Activated T-cell treated with anti-CD3 and anti-CD28 coated beads, Interleukin-2, amount 50 U/mL, for 72 hours (primary cell): ENCODE measurements around the gene SAPCD1. TPM values are rescaled to one million over a fixed set of nuclear protein-coding genes. Genes with fewer than 3 reads are reported as not detected.

Experiments
- ATAC-seq, 2 donors: fragments of 150-1000 bp; cut with Tn5 transposase; replicated peaks in 1 of 2; 2 replicates each; pipeline ENCODE4 v1.10.0; 2021; ENCODE audit warnings: moderate library complexity in 2 of 2, mild to moderate bottlenecking in 1 of 2
- DNase-seq, 2 donors: peaks; one replicate each; pipeline ENCODE4 v3.0.0; 2021 to 2022; ENCODE audit warnings: mixed read lengths in 1 of 2
- H3K27ac Mint-ChIP-seq: one replicate; pipeline ENCODE4 v1.8.0; 2022; ENCODE audit warnings: mild to moderate bottlenecking, moderate library complexity, mixed read lengths
- H3K27me3 Mint-ChIP-seq: one replicate; pipeline ENCODE4 v1.8.0; 2022; ENCODE audit warnings: low read depth, mixed read lengths
- H3K36me3 Mint-ChIP-seq, 2 donors: one replicate each; pipeline ENCODE4 v1.8.0; 2022; ENCODE audit warnings: mixed read lengths in 2 of 2, mild to moderate bottlenecking in 1 of 2; ENCODE audit not compliant: insufficient read depth in 2 of 2
- H3K4me1 Mint-ChIP-seq: one replicate; pipeline ENCODE4 v1.8.0; 2022; ENCODE audit warnings: low read depth, mixed read lengths
- H3K4me3 Mint-ChIP-seq, 2 donors: one replicate each; pipeline ENCODE4 v1.8.0; 2022; ENCODE audit warnings: mild to moderate bottlenecking in 2 of 2, mixed read lengths in 2 of 2, moderate library complexity in 2 of 2
- H3K9me3 Mint-ChIP-seq, 2 donors: one replicate each; pipeline ENCODE4 v1.8.0; 2022; ENCODE audit warnings: mixed read lengths in 2 of 2
- total RNA-seq, 2 donors: library from RNA; stranded (reverse); gene quantifications; one replicate each; pipeline ENCODE4 v1.2.3, GENCODE V29; 2022

SAPCD1 gene
- total RNA-seq, 2 donors from 2014 or later, result 15.7 to 18.0 TPM

DNA sequence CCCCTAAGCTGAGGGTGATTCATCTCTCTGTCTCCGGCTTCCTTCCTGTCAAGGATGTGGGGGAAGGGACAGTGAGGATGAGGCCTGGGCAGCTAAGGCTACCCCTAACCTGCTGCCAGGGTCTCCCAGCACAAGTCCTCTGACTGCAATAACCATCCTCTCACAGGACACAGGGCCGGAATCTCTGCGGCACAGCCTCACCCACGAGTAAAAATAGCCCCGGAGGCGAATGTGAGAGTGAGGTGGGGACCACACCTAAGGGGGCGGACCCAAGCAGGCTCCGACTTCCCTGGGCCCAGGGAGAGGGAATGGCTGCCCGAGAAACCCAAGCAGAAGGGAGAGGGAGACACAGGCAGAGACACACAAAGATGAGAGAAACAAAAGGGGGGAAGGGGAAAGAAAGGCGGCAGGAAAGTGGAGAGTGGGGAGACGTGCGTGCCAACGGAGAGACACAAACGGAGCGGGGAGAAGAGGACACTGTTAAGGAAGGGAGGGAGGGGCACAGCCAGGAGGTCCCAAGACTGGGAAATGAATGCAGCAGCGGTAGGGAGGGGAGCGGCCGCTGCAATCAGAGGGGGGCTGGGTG lies 27.5 kb upstream of the SAPCD1 start:
- Mint-ChIP-seq H3K27me3 (no peaks in the 10 kb centered on the region), H3K4me1 (peaks cover 61% of the 10 kb centered on the region), H3K4me3 (peak overlapping the region; percentile 89 to 98), H3K27ac (peak overlapping the region; percentile 83), H3K9me3 (no peaks in the 10 kb centered on the region), H3K36me3 (peaks cover 18 to 34% of the 10 kb centered on the region in 2 donors)
- peak in 1 of 2 donors; percentile 4 for ATAC-seq
- DNase-seq, result peak; percentile 72 to 74

GRCh38 chr6:31736021-31736767 lies 26.3 kb upstream of the SAPCD1 start, which contains the start of gene CLIC1:
Gene CLIC1 (minus strand): TSS chr6:31736530. CDS start chr6:31736300, 230 bp downstream.
- H3K4me1 Mint-ChIP-seq, result peaks cover 63% of the 10 kb centered on the region
- peak; percentile 46 to 53 for ATAC-seq
- peak within 1 kb of the TSS; percentile 83 for H3K27ac Mint-ChIP-seq
- no peaks in the 10 kb centered on the region for H3K9me3 Mint-ChIP-seq
- H3K4me3 Mint-ChIP-seq, result peak within 1 kb of the TSS; percentile 89 to 98
- peak; percentile 86 to 87 for DNase-seq
- H3K27me3 Mint-ChIP-seq, result no peaks in the 10 kb centered on the region
- peaks cover 20 to 34% of the 10 kb centered on the region in 2 donors for H3K36me3 Mint-ChIP-seq

DNA sequence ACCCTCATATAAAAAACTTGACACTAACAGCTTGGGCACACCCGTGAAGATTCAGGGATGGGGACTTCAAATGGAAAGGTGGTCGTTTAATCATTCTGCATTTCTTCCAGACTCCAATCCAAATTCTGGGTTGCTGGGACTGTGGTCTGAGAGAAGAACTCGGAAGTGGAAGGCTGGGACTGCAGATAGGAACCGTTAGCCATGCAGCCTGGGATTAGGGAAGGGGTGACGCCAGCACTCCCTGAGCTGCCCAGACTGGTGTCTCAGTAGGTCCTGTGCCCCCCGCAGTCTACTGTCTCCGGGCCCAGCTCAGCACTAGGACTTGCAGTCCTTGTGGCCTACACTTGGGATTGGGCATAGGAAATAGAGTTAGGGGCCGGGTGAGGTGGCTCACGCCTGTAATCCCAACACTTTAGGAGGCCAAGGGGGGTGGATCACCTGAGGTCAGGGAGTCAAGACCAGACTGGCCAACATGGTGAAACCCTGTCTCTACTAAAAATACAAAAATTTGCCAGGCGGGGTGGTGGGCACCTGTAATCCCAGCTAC lies 25.6 kb upstream of the SAPCD1 start:
- DNase-seq, result no peak
- ATAC-seq, result no peak
- H3K27ac Mint-ChIP-seq, result peak overlapping the region; percentile 83
- no peaks in the 10 kb centered on the region for H3K27me3 Mint-ChIP-seq
- H3K4me1 Mint-ChIP-seq, result peaks cover 69% of the 10 kb centered on the region
- no peaks in the 10 kb centered on the region for H3K9me3 Mint-ChIP-seq
- H3K4me3 Mint-ChIP-seq, result peak overlapping the region; percentile 89 to 98
- H3K36me3 Mint-ChIP-seq, result peaks cover 18 to 35% of the 10 kb centered on the region in 2 donors

GRCh38 chr6:31737315-31737990 lies 25.0 kb upstream of the SAPCD1 start:
- Mint-ChIP-seq H3K27ac (peak overlapping the region; percentile 83), H3K9me3 (no peaks in the 10 kb centered on the region), H3K27me3 (no peaks in the 10 kb centered on the region), H3K36me3 (peaks cover 18 to 37% of the 10 kb centered on the region in 2 donors), H3K4me1 (peaks cover 69% of the 10 kb centered on the region), H3K4me3 (peak overlapping the region; percentile 89 to 98)
- no peak for DNase-seq
- no peak for ATAC-seq

DNA sequence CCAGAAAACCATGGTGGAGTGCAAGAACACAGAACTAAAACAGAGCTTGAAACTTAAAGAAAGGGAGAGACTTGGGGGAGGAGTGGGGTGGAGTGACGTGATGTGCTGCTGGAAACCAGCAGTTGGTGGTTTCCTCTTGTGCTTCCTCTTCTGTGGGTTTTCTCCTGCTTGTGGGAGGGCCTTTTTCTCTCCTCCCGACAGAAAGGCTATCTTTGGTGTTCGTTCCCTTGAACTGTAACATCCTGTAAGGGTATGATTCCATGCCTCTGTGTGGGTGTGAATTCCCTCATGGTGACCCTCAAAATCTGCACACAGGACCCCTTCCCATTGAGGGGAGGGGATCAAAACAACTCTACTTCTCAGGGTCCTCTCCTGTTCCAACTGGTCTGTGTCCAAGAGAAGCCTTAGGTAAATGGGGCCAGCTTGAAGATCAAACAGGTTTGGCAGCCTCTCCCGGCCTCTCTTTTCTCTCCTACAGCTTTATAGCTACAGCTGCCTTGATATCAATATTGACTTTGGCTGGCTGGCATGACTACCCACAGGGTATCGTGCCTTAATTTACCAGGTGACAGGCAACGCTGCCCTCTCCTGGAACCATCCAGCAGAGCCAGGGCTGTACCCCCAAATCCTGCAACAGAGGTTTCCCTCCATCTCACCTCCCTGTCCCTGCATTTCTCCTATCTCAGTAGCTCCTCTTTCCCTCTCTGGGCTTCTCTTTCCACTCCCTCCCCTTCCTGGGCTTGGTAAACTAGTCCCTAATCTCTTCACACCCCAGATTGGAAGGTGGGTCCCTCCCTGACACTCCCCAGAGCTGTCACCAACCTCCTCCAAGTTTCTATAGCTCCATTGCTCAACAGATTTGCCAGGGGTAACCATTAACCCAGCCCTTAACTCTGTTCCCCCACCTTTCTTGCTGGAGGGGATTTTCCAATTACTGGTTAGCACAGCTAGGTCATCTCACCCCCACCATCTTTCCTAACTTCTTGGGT lies 24.2 kb upstream of the SAPCD1 start:
- DNase-seq (peak; percentile 57 to 64), ATAC-seq (peak in 1 of 2 donors; percentile 18)
- Mint-ChIP-seq H3K9me3 (no peaks in the 10 kb centered on the region), H3K27me3 (no peaks in the 10 kb centered on the region), H3K36me3 (peaks cover 22 to 41% of the 10 kb centered on the region in 2 donors), H3K27ac (peak overlapping the region; percentile 83), H3K4me3 (peak overlapping the region; percentile 89 to 98), H3K4me1 (peaks cover 65% of the 10 kb centered on the region)

- peak within 1 kb of the TSS; percentile 93 for H3K27ac Mint-ChIP-seq
- DNase-seq (peak; percentile 96 to 98), ATAC-seq (peak; percentile 87 to 91)
- no peaks in the 10 kb centered on the region for H3K27me3 Mint-ChIP-seq
- peaks cover 51% of the 10 kb centered on the region for H3K4me1 Mint-ChIP-seq
- H3K9me3 Mint-ChIP-seq, result no peaks in the 10 kb centered on the region
- H3K36me3 Mint-ChIP-seq, result peaks cover 20 to 43% of the 10 kb centered on the region in 2 donors
- H3K4me3 Mint-ChIP-seq, result peak within 1 kb of the TSS; percentile 89 to 98
These were observed 22.6 kb upstream of the SAPCD1 start, which contains the start of gene MSH5 for GRCh38 chr6:31739639-31740396. Gene MSH5 (plus strand): TSS chr6:31740005. CDS start chr6:31740467, 462 bp downstream.

GRCh38 chr6:31740397-31741223 lies 21.8 kb upstream of the SAPCD1 start:
- no peaks in the 10 kb centered on the region for H3K27me3 Mint-ChIP-seq
- no peak for DNase-seq
- no peaks in the 10 kb centered on the region for H3K9me3 Mint-ChIP-seq
- peak overlapping the region; percentile 93 for H3K27ac Mint-ChIP-seq
- peak overlapping the region; percentile 89 to 98 for H3K4me3 Mint-ChIP-seq
- peaks cover 57% of the 10 kb centered on the region for H3K4me1 Mint-ChIP-seq
- no peak for ATAC-seq
- peaks cover 16 to 41% of the 10 kb centered on the region in 2 donors for H3K36me3 Mint-ChIP-seq

GRCh38 chr6:31741815-31742214 lies 20.6 kb upstream of the SAPCD1 start:
- Mint-ChIP-seq H3K4me1 (peaks cover 52% of the 10 kb centered on the region), H3K4me3 (peak overlapping the region; percentile 5 to 42), H3K27ac (no peak overlapping the region), H3K36me3 (peaks cover 13 to 31% of the 10 kb centered on the region in 2 donors), H3K9me3 (no peaks in the 10 kb centered on the region), H3K27me3 (no peaks in the 10 kb centered on the region)
- ATAC-seq (no peak), DNase-seq (no peak)

DNA sequence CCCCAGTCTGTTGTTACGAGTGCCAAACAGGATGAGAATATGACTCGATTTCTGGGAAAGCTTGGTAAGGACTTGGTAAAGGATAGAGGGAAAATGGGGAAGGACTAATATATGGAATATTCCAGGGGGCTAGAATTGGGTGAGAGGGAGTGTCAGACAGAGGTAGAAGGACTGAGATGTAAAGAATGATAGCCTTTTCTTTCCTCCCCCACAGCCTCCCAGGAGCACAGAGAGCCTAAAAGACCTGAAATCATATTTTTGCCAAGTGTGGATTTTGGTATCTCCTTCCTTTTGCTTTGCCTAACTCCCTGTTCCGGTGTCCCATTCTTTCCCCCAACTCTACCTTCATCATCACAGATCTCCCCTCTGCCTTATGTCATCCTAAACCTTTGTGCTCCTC lies 19.6 kb upstream of the SAPCD1 start:
- no peak overlapping the region for H3K27ac Mint-ChIP-seq
- H3K4me1 Mint-ChIP-seq, result peaks cover 42% of the 10 kb centered on the region

GRCh38 chr6:31744422-31744821 lies 18.0 kb upstream of the SAPCD1 start:
- H3K9me3 Mint-ChIP-seq, result no peaks in the 10 kb centered on the region
- DNase-seq, result no peak
- ATAC-seq, result no peak
- peaks cover 26% of the 10 kb centered on the region for H3K4me1 Mint-ChIP-seq
- no peak overlapping the region for H3K4me3 Mint-ChIP-seq
- no peak overlapping the region for H3K27ac Mint-ChIP-seq
- peaks cover 18 to 41% of the 10 kb centered on the region in 2 donors for H3K36me3 Mint-ChIP-seq
- no peaks in the 10 kb centered on the region for H3K27me3 Mint-ChIP-seq

More for the DNA sequence above, 19.6 kb upstream of the SAPCD1 start:
- no peak for DNase-seq
- Mint-ChIP-seq H3K36me3 (peaks cover 17 to 38% of the 10 kb centered on the region in 2 donors), H3K9me3 (no peaks in the 10 kb centered on the region), H3K4me3 (no peak overlapping the region), H3K27me3 (no peaks in the 10 kb centered on the region)
- ATAC-seq, result no peak
